HFFc6 (cell line): Measurements from ENCODE around the gene RDX. TPM values are rescaled to one million over a fixed set of nuclear protein-coding genes. Genes with fewer than 3 reads are reported as not detected.

ENCODE experiments used
- DNase-seq: peaks from one replicate; pipeline ENCODE4 v3.0.0-alpha.2; 2018
- H3K27ac Mint-ChIP-seq: 2 replicates; pipeline ENCODE4 v1.8.0; 2020; ENCODE audit warnings: mild to moderate bottlenecking, mixed read lengths
- H3K27me3 Mint-ChIP-seq: 2 replicates; pipeline ENCODE4 v1.8.0; 2021; ENCODE audit warnings: mild to moderate bottlenecking, moderate library complexity, mixed read lengths; ENCODE audit not compliant: insufficient read depth
- H3K36me3 Mint-ChIP-seq: 2 replicates; pipeline ENCODE4 v1.8.0; 2021; ENCODE audit warnings: low read depth, mixed read lengths
- H3K4me1 Mint-ChIP-seq: 2 replicates; pipeline ENCODE4 v1.8.0; 2020; ENCODE audit warnings: low read depth, mixed read lengths
- H3K4me3 Mint-ChIP-seq: 2 replicates; pipeline ENCODE4 v1.8.0; 2020; ENCODE audit warnings: mild to moderate bottlenecking, moderate library complexity, mixed read lengths
- H3K9me3 Mint-ChIP-seq: 2 replicates; pipeline ENCODE4 v1.8.0; 2020; ENCODE audit warnings: mild to moderate bottlenecking, mixed read lengths
- total RNA-seq, 6 experiments: library from RNA; stranded (reverse); fragmentation: NEBNext Ultra II Directional; extraction: Animal tissue kit (Norgen Biotek cat#: 25700); gene quantifications; 2 replicates in 1 of 6; 3 replicates in 5 of 6; pipeline ENCODE4 v1.2.3, GENCODE V29; 2021
- TF ChIP-seq, protein P1 (sequence below): fragments of 200-600 bp; sonication (generic); IDR thresholded peaks from 2 replicates; pipeline ENCODE4 v1.5.0; 2021; ENCODE audit warnings: antibody characterized with exemption, mild to moderate bottlenecking

RDX gene
- total RNA-seq, 6 experiments from 2014 or later: 105 to 131 (median 112) TPM

DNA sequence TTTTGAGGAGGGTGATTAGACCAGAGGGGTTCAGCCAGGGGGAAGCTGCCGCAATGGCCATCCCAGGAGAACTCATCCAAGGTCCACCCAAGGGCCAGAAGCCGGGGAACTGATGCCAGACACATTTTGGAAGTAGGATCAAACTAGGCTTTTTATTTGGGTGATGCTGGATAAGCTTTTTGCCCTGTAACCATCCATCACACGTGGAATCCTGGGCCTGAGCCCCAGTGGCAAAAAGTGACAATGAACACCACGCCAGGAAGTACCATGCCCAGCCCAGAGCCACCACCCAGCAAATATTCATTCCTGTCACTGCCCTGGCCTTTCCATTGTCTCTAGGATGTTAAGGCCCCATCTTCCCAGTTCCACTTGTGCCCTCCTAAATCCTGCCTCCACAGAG, 117.3 kb downstream of the RDX start:
- no peaks in the 10 kb centered on the region for H3K9me3 Mint-ChIP-seq
- H3K4me3 Mint-ChIP-seq: no peak overlapping the region
- no peaks in the 10 kb centered on the region for H3K36me3 Mint-ChIP-seq
- TF ChIP-seq, protein P1, sequence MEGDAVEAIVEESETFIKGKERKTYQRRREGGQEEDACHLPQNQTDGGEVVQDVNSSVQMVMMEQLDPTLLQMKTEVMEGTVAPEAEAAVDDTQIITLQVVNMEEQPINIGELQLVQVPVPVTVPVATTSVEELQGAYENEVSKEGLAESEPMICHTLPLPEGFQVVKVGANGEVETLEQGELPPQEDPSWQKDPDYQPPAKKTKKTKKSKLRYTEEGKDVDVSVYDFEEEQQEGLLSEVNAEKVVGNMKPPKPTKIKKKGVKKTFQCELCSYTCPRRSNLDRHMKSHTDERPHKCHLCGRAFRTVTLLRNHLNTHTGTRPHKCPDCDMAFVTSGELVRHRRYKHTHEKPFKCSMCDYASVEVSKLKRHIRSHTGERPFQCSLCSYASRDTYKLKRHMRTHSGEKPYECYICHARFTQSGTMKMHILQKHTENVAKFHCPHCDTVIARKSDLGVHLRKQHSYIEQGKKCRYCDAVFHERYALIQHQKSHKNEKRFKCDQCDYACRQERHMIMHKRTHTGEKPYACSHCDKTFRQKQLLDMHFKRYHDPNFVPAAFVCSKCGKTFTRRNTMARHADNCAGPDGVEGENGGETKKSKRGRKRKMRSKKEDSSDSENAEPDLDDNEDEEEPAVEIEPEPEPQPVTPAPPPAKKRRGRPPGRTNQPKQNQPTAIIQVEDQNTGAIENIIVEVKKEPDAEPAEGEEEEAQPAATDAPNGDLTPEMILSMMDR: no peak
- H3K27me3 Mint-ChIP-seq: peaks cover 14% of the 10 kb centered on the region
- no peak overlapping the region for H3K27ac Mint-ChIP-seq
- peaks cover 29% of the 10 kb centered on the region for H3K4me1 Mint-ChIP-seq
- DNase-seq: no peak

DNA sequence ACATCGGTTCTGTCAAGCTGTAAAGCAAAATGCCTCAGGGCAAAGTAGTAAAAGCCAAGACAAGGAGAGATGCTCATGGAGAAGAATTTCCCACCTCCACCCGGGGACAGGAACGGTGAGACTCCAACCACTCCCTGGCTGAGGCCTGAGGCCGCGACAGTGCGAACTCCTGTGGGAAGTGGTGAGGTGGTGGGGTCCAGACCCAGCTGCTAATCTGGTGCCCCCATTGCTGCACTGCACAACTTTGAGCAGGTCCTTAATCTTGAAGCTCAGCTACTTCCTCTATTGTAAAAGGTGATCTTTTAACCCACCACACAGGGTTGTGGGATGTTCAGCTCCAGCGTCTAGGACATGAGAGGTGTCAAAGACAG, 119.3 kb downstream of the RDX start:
- H3K4me1 Mint-ChIP-seq: peaks cover 16% of the 10 kb centered on the region
- TF ChIP-seq, protein P1: no peak
- H3K27ac Mint-ChIP-seq: no peak overlapping the region
- H3K9me3 Mint-ChIP-seq: no peaks in the 10 kb centered on the region
- no peak for DNase-seq
- peaks cover 12% of the 10 kb centered on the region for H3K27me3 Mint-ChIP-seq
- H3K4me3 Mint-ChIP-seq: no peak overlapping the region
- H3K36me3 Mint-ChIP-seq: no peaks in the 10 kb centered on the region

DNA sequence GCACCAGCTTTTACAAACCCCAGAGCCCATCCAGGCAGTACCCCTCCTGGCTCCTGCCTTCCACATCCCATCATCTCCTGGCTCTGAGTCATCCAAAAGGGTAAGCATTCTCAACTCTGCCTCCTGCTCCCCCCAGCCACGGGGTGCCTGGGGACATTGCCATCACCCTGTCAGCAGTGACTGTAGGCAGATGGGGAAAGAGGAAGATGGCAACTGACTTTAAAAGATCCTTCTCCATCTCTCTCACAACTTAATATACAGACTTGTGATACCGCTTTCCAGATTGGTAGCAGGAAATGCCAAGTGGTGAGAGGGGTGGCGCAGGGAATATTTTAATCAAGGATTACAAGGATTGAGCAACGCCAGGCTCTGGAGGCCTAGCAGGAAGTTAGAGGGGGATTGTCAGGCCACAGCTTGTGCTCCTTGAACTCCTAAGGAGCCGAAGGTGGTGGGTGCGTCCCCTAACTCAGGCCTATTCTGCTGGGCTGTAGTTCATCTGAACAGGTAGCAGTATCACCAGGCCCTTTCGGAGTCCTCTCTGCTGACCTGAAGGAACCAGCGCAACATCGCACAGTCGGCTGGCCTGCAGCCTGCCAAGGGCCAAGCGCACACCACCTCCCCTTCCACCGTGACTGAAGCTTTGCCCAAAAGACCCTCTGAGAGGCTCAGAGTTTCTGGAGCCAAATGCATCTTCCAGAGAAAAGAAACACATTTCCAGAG, 119.9 kb downstream of the RDX start:
- no peak for DNase-seq
- H3K9me3 Mint-ChIP-seq: no peaks in the 10 kb centered on the region
- H3K4me3 Mint-ChIP-seq: no peak overlapping the region
- H3K27me3 Mint-ChIP-seq: peaks cover 10% of the 10 kb centered on the region
- H3K27ac Mint-ChIP-seq: no peak overlapping the region
- peaks cover 16% of the 10 kb centered on the region for H3K4me1 Mint-ChIP-seq
- TF ChIP-seq, protein P1: no peak
- no peaks in the 10 kb centered on the region for H3K36me3 Mint-ChIP-seq

DNA sequence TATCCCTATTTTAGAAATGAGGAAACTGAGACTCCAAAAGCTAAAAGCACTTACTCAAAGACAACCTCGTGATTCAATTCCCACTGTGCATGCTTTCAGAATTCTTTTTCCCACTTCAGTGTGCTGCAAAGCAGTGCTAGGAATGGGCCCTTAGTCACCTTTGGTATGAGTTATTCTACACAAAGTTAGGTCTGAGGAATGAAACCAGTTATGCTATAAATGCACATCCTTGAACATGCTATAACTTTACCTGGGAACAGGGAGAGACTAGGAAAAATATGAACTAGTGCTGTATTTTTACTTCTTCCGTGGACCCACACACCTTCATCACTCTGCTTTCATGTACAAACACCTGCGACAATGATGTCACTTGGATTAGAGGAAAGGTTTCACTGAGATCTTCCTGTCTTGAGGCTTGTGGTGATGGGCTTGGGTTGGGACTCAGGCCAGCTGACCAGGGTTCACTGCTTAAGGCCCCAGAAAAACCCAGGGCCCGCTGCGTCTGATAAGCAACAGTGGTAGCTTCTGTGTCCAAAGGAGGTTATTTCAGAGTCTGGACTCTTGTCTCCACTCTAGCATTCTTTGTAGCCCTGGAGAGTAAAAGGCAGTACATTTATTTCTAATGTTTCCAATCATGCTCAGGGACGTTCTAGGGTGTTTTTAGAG, 121.6 kb downstream of the RDX start:
- H3K27me3 Mint-ChIP-seq: peaks cover 5% of the 10 kb centered on the region
- no peaks in the 10 kb centered on the region for H3K36me3 Mint-ChIP-seq
- H3K4me1 Mint-ChIP-seq: peaks cover 16% of the 10 kb centered on the region
- H3K9me3 Mint-ChIP-seq: no peaks in the 10 kb centered on the region
- peak; percentile 17 for DNase-seq
- TF ChIP-seq, protein P1: no peak
- no peak overlapping the region for H3K27ac Mint-ChIP-seq
- no peak overlapping the region; the same call in 1 of the 2 replicates for H3K4me3 Mint-ChIP-seq

DNA sequence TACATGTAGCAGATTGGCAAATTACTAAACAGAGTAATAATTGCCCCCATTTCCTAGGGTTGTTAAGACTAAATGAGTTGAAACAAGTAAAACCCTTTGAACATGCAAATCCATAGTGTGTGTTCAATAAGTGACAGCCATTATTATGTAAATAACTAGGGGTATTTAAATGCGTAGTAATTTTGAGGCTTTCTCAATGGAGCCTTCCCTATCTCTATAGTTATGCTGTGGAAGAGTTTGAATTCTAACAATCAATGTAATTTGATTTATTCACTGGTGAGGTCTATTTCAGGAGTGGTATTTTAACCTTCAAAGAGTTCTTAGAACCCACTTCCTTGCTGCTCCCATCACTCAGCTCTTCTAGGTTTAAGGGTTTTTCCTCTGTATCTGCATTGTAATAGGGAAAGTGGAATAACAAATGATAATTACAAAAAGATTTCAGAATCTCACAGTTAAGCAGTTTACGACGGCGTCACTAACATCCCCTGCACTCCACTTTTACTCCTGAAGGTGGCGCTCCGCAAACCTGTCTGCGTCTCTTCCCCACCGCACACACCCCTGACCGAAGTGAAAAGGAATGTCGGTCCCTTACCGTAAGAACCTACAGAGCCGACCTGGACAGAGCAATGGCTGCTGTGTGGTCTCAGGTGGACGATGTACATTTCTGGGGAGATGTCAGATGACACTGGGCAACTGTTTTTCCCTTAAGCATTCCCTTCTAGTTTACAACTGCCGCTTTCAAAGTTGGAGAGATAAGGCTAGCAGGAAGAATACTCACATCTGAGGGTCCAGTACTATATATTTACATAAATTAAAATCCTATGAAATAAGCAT, 122.4 kb downstream of the RDX start:
- DNase-seq: peak; percentile 32
- peak overlapping the region; percentile 46; the same call in 1 of the 2 replicates for H3K4me3 Mint-ChIP-seq

More for the DNA sequence above, 122.4 kb downstream of the RDX start:
- H3K36me3 Mint-ChIP-seq: no peaks in the 10 kb centered on the region
- H3K9me3 Mint-ChIP-seq: no peaks in the 10 kb centered on the region
- peaks cover 5% of the 10 kb centered on the region for H3K27me3 Mint-ChIP-seq
- TF ChIP-seq, protein P1: peak; percentile 84
- no peak overlapping the region; the same call in 1 of the 2 replicates for H3K27ac Mint-ChIP-seq
- peaks cover 16% of the 10 kb centered on the region for H3K4me1 Mint-ChIP-seq
